T-helper 2 cell treated with Interferon-gamma antibody and Interleukin-4, amounts not matched to agents 5 μg/mL and 100 μg/mL, for 36 hours (primary cell): Measurements from ENCODE around the gene PALS2.

Experiments used
- DNase-seq: peaks from one replicate; pipeline ENCODE4 v3.0.0; 2021; ENCODE audit warnings: low spot score
- H3K27ac Mint-ChIP-seq: one replicate; pipeline ENCODE4 v1.8.0; 2021; ENCODE audit warnings: mild to moderate bottlenecking, mixed read lengths
- H3K27me3 Mint-ChIP-seq: one replicate; pipeline ENCODE4 v1.8.0; 2021; ENCODE audit warnings: low read depth, mixed read lengths
- H3K36me3 Mint-ChIP-seq: one replicate; pipeline ENCODE4 v1.8.0; 2021; ENCODE audit warnings: low read depth, mixed read lengths
- H3K4me1 Mint-ChIP-seq: one replicate; pipeline ENCODE4 v1.8.0; 2021; ENCODE audit warnings: low read depth, mixed read lengths
- H3K4me3 Mint-ChIP-seq: one replicate; pipeline ENCODE4 v1.8.0; 2022; ENCODE audit warnings: mild to moderate bottlenecking, moderate library complexity, mixed read lengths
- H3K9me3 Mint-ChIP-seq: one replicate; pipeline ENCODE4 v1.8.0; 2021; ENCODE audit warnings: mixed read lengths

PALS2 gene

DNA sequence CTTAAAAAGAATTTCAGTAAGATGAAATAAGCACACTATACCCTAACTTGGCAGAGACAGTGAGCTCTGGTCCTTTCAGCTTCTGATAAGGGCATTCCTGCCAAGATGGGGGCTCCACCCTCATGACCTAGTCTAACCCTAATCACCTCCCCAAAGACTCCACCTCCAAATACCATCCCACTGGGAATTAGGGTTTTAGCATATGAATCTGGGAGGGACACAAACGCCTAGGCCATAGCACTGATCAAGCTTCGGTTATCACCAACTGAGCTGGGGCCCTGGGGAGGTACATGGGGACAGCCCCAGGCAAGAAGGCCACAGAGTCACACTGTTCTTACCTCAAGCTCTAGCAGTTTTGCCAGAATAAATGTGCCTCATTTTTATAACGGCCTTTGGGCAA lies 31.4 kb downstream of the PALS2 start:
- Mint-ChIP-seq H3K27ac (no peak overlapping the region), H3K4me3 (no peak overlapping the region), H3K36me3 (peaks cover 20% of the 10 kb centered on the region), H3K27me3 (no peaks in the 10 kb centered on the region), H3K9me3 (peaks cover 21% of the 10 kb centered on the region), H3K4me1 (peaks cover 9% of the 10 kb centered on the region)
- DNase-seq = no peak

GRCh38 chr7:24608504-24608903 lies 35.3 kb downstream of the PALS2 start:
- H3K27ac Mint-ChIP-seq = no peak overlapping the region
- peaks cover 2% of the 10 kb centered on the region for H3K9me3 Mint-ChIP-seq
- no peak overlapping the region for H3K4me3 Mint-ChIP-seq
- DNase-seq = no peak
- H3K27me3 Mint-ChIP-seq = no peaks in the 10 kb centered on the region
- H3K4me1 Mint-ChIP-seq = peaks cover 12% of the 10 kb centered on the region
- peaks cover under 1% of the 10 kb centered on the region for H3K36me3 Mint-ChIP-seq

GRCh38 chr7:24609059-24609458 lies 35.8 kb downstream of the PALS2 start:
- Mint-ChIP-seq H3K9me3 (peaks cover 5% of the 10 kb centered on the region), H3K27ac (no peak overlapping the region), H3K4me1 (peaks cover 12% of the 10 kb centered on the region), H3K36me3 (peaks cover 3% of the 10 kb centered on the region), H3K4me3 (no peak overlapping the region), H3K27me3 (no peaks in the 10 kb centered on the region)
- no peak for DNase-seq

DNA sequence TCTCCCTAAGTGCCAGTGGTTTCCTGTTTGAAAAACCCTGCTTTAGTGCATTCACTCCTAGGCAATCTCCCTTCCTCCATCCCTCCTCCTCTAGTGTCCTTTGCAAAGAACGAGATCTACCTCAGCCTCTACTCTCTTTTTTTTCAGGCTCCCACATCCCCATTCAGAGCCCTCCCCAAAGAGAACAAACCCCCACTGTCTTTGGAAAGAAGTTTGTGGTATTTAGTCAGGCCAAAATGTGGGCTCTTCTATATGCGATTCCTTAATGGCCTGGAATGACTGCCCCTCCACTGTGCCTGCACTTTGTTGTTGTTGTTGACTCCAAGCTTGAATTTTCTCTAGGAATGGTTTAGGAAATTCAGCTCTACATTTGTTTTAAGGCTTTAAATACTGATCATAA lies 36.3 kb downstream of the PALS2 start:
- Mint-ChIP-seq H3K27ac (no peak overlapping the region), H3K9me3 (peaks cover 5% of the 10 kb centered on the region), H3K4me3 (no peak overlapping the region), H3K27me3 (no peaks in the 10 kb centered on the region), H3K4me1 (peaks cover 12% of the 10 kb centered on the region), H3K36me3 (peaks cover 3% of the 10 kb centered on the region)
- no peak for DNase-seq

DNA sequence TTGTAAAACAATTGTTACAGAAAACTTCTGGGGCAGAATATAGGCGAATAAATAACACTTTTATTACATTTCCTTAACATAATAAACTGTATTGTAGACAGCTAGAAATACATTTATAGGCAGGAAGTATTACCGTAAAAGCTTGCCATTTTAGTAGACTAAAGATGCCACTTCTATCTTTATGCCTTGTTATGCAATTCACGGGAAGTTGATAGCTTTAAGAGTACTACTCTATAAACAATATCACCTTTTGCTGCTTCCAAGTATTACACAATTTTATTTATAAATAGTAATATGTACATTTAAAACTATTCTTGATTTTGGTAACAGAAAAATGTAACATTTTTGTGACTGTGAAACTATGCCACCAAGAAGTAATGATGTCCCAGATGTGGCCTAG lies 37.9 kb downstream of the PALS2 start:
- Mint-ChIP-seq H3K27me3 (no peaks in the 10 kb centered on the region), H3K9me3 (peaks cover 18% of the 10 kb centered on the region), H3K4me3 (no peak overlapping the region), H3K27ac (no peak overlapping the region), H3K36me3 (peaks cover 3% of the 10 kb centered on the region), H3K4me1 (peaks cover 12% of the 10 kb centered on the region)
- DNase-seq = no peak

DNA sequence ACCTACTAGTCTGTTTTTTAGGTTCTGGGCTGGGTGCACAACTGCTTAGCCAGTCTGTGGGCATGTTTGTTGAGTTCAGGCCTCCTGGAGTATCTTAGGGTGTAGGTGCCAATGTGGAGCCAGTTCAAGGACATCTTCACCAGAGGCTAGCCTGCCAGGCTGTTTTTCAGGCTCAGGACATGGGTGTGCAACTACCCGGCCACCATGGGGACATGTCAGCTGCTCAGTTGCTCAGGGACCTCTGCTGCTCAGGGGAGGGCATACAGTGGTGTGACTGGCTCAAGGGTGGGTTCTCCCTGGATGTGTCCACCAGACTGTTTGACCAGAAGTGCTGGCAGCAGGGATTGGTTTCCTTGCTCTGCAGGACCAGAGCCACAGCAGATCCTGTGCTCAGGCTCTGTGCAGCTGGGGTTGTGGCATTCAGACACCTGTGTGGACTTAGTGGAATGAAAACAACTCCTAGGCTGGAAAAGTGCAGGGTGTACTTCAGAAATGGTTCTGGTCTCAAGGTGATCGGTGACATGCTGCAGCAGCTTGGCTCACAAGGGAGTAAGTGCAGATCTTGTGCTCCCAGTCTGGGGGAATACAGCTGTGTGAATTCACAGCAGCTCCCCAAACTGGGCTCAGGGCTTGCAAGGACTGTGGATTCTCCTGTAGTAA lies 44.8 kb downstream of the PALS2 start:
- Mint-ChIP-seq H3K4me3 (no peak overlapping the region), H3K4me1 (peaks cover 2% of the 10 kb centered on the region), H3K9me3 (peaks cover 34% of the 10 kb centered on the region), H3K27ac (no peak overlapping the region), H3K27me3 (no peaks in the 10 kb centered on the region), H3K36me3 (peaks cover 10% of the 10 kb centered on the region)
- DNase-seq = no peak

GRCh38 chr7:24619978-24620377 lies 46.7 kb downstream of the PALS2 start:
- Mint-ChIP-seq H3K27me3 (no peaks in the 10 kb centered on the region), H3K36me3 (peaks cover 10% of the 10 kb centered on the region), H3K9me3 (peaks cover 29% of the 10 kb centered on the region), H3K27ac (no peak overlapping the region), H3K4me3 (no peak overlapping the region), H3K4me1 (peaks cover 2% of the 10 kb centered on the region)
- no peak for DNase-seq

DNA sequence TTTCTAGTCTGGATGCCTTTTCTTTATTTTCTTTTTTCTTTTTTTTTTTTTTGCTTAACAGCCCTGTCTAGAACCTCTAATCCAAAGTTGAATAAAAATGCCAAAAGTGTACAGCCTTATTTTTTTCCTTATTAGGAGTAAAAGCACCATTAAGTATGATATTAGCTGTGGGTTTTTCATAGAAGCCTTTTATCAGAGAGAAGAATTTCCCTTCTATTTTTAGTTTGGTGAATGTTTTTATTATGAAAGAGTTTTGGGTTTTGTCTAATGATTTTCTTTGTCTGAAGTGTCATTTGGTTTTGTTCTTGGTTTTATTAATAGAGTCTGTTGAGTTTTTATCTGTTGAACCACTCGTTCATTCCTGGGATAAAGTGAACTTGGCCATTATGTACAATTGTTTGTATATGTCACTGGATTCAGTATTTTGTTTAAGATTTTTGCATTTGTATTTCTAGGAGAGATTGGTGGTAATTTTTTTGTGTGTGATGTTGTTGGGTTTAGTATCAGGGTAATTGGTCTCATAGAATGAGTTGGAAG lies 49.5 kb downstream of the PALS2 start:
- Mint-ChIP-seq H3K4me1 (peaks cover 2% of the 10 kb centered on the region), H3K9me3 (peaks cover 27% of the 10 kb centered on the region), H3K27ac (no peak overlapping the region), H3K4me3 (no peak overlapping the region), H3K36me3 (peaks cover 19% of the 10 kb centered on the region), H3K27me3 (no peaks in the 10 kb centered on the region)
- DNase-seq = no peak
